Measurements from ENCODE around the gene MRPL12.
A peak's percentile ranks its signal among the peaks of the same experiment; 100 is the strongest.
"Not testable (repeated sequence)": the region's sequence is repeated elsewhere in the genome, so short reads cannot be mapped to it uniquely, and the experiment has no call there.

MRPL12 gene

GRCh38 chr17:81702934-81703746, at the start of gene MRPL12:
TSS of gene MRPL12 (plus strand) at chr17:81703367. CDS start at chr17:81703502, 135 bp downstream.
- DNase-seq = peak; percentile 89 to 96

- DNase-seq = no peak
These were observed 47.6 kb upstream of the MRPL12 start for GRCh38 chr17:81655378-81656117.

- DNase-seq = no peak
These were observed 46.9 kb upstream of the MRPL12 start, which contains the start of gene PDE6G for GRCh38 chr17:81656118-81656743. TSS of gene PDE6G (minus strand) at chr17:81656542. CDS start at chr17:81653305, 3,237 bp downstream.

- no peak for DNase-seq
These were observed 46.3 kb upstream of the MRPL12 start for GRCh38 chr17:81656835-81657234.

- no peak for DNase-seq
These were observed 44.1 kb upstream of the MRPL12 start for GRCh38 chr17:81659038-81659437.

GRCh38 chr17:81660441-81660840, 42.7 kb upstream of the MRPL12 start:
- DNase-seq = no peak

GRCh38 chr17:81662002-81662401, 41.2 kb upstream of the MRPL12 start:
- DNase-seq = no peak

GRCh38 chr17:81664051-81664470, 39.1 kb upstream of the MRPL12 start:
- no peak for DNase-seq

- no peak for DNase-seq
These were observed 37.7 kb upstream of the MRPL12 start for GRCh38 chr17:81665205-81666091.

- DNase-seq = no peak
These were observed 37.1 kb upstream of the MRPL12 start for GRCh38 chr17:81666092-81666341.

GRCh38 chr17:81666342-81667191, 36.6 kb upstream of the MRPL12 start, which contains the start of the genes CCDC137 and OXLD1:
TSS of gene CCDC137 (plus strand) at chr17:81666737. CDS start at chr17:81666767, 30 bp downstream.
TSS of gene OXLD1 (minus strand) at chr17:81666605. CDS start at chr17:81666577, 28 bp downstream.
- DNase-seq = peak; percentile 92 to 93

- no peak for DNase-seq
These were observed 35.4 kb upstream of the MRPL12 start for GRCh38 chr17:81667754-81668153.

GRCh38 chr17:81672504-81672903, 30.7 kb upstream of the MRPL12 start:
- no peak for DNase-seq

GRCh38 chr17:81672954-81673353, 30.2 kb upstream of the MRPL12 start:
- no peak for DNase-seq

GRCh38 chr17:81673561-81674258, 29.5 kb upstream of the MRPL12 start:
- DNase-seq = no peak

- not testable (repeated sequence) for DNase-seq
These were observed 27.5 kb upstream of the MRPL12 start for GRCh38 chr17:81675515-81676221.

GRCh38 chr17:81676906-81677305, 26.3 kb upstream of the MRPL12 start:
- no peak for DNase-seq

- DNase-seq = no peak
These were observed 23.0 kb upstream of the MRPL12 start for GRCh38 chr17:81680150-81680549.

- DNase-seq = no peak
These were observed 21.5 kb upstream of the MRPL12 start for GRCh38 chr17:81681672-81682071.

- DNase-seq = no peak
These were observed 20.5 kb upstream of the MRPL12 start for GRCh38 chr17:81682565-81683207.

Measured in hippocampal formation (tissue), 2 donors.